Measurements from ENCODE around the gene PAQR5.

GRCh38 chr15:69373406-69373805, 74.7 kb downstream of the PAQR5 start:
- TF ChIP-seq CTCF (conservative IDR thresholded peaks at IDR 0.05) (no peak), EZH2 (IDR thresholded peaks at IDR 0.05; ENCODE audit: low read depth) (no peak)
